IMR-90 (cell line): ENCODE results near the gene TMEM219. TPM values are rescaled to one million over a fixed set of nuclear protein-coding genes. Genes with fewer than 3 reads are reported as not detected.

Experiments
- ATAC-seq: fragments of 200-7000 bp; cut with Tn5 transposase; 2 replicates; pipeline ENCODE4 v1.9.1; 2020; ENCODE audit warnings: low read depth, mild to moderate bottlenecking, moderate library complexity
- BruUV-seq: library from RNA; stranded (reverse); fragments of 400-500 nt; replicated peaks from 2 replicates; lab custom pipeline; 2021; lab: Mats Ljungman, UMichigan
- CTCF ChIA-PET: fragments of 300-600 bp; formaldehyde crosslinking; extraction: SDS; loops from one replicate; lab custom pipeline; 2021; ENCODE audit warnings: antibody characterized with exemption; lab: Yijun Ruan, JAX
- POLR2A ChIA-PET: fragments of 300-600 bp; sonication (Branson Sonifier 250); formaldehyde crosslinking; loops from one replicate; lab custom pipeline; 2022; ENCODE audit warnings: antibody characterized with exemption; ENCODE audit not compliant: unreplicated experiment; lab: Charles Lee
- DNase-seq: peaks from one replicate; pipeline ENCODE4 v3.0.0; 2013
- H2AFZ ChIP-seq: replicated peaks from 2 replicates; pipeline ENCODE3; 2013; ENCODE audit warnings: low read length, mild to moderate bottlenecking; ENCODE audit not compliant: poor library complexity
- H2AK5ac ChIP-seq: 2 replicates; pipeline ENCODE4 v1.6.1; 2013; ENCODE audit warnings: low read depth, low read length, inconsistent platforms
- H2AK9ac ChIP-seq: replicated peaks from 2 replicates; pipeline ENCODE3; 2013; ENCODE audit warnings: mild to moderate bottlenecking, low read depth, low read length, moderate library complexity; ENCODE audit not compliant: poor library complexity
- H2BK120ac ChIP-seq: 2 replicates; pipeline ENCODE4 v1.6.1; 2013; ENCODE audit warnings: low read depth, low read length, inconsistent platforms
- H2BK15ac ChIP-seq: 3 replicates; pipeline ENCODE4 v1.6.1; 2013; ENCODE audit warnings: low read depth, low read length, inconsistent platforms
- H2BK20ac ChIP-seq: 2 replicates; pipeline ENCODE4 v1.6.1; 2013; ENCODE audit warnings: low read depth, mild to moderate bottlenecking, inconsistent platforms, low read length, moderate library complexity
- H2BK5ac ChIP-seq: 2 replicates; pipeline ENCODE4 v1.6.1; 2013; ENCODE audit warnings: mild to moderate bottlenecking, low read depth, low read length, inconsistent platforms; ENCODE audit not compliant: poor library complexity, severe bottlenecking
- H3K14ac ChIP-seq: replicated peaks from 2 replicates; pipeline ENCODE4 v1.6.1; 2013; ENCODE audit warnings: low read depth, low read length, inconsistent platforms
- H3K18ac ChIP-seq: 2 replicates; pipeline ENCODE4 v1.6.1; 2013; ENCODE audit warnings: low read depth, low read length, control low read depth
- H3K23ac ChIP-seq: 2 replicates; pipeline ENCODE4 v1.6.1; 2013; ENCODE audit warnings: low read depth, low read length, inconsistent platforms
- H3K27ac ChIP-seq: 2 replicates; pipeline ENCODE4 v1.5.1; 2013; ENCODE audit warnings: mild to moderate bottlenecking, control low read depth, low read length; ENCODE audit not compliant: insufficient read depth
- H3K27me3 ChIP-seq: 2 replicates; pipeline ENCODE4 v1.6.1; 2013; ENCODE audit warnings: low read length; ENCODE audit not compliant: control insufficient read depth, insufficient read depth
- H3K36me3 ChIP-seq: 2 replicates; pipeline ENCODE4 v1.6.1; 2013; ENCODE audit warnings: low read length, mixed read lengths; ENCODE audit not compliant: control insufficient read depth, insufficient read depth
- H3K4ac ChIP-seq: 2 replicates; pipeline ENCODE4 v1.6.1; 2013; ENCODE audit warnings: low read depth, low read length, inconsistent platforms
- H3K4me1 ChIP-seq: 2 replicates; pipeline ENCODE4 v1.6.1; 2013; ENCODE audit warnings: low read length, mixed read lengths; ENCODE audit not compliant: control insufficient read depth, insufficient read depth
- H3K4me2 ChIP-seq: 2 replicates; pipeline ENCODE4 v1.6.1; 2013; ENCODE audit warnings: low read depth, mild to moderate bottlenecking, control low read depth, low read length, moderate library complexity
- H3K4me3 ChIP-seq: 2 replicates; pipeline ENCODE4 v1.5.1; 2013; ENCODE audit warnings: low read depth, mild to moderate bottlenecking, control low read depth, low read length, moderate library complexity; ENCODE audit not compliant: insufficient read depth
- H3K56ac ChIP-seq: 2 replicates; pipeline ENCODE4 v1.6.1; 2013; ENCODE audit warnings: low read length, inconsistent platforms; ENCODE audit not compliant: insufficient read depth; ENCODE audit errors: extremely low read depth
- H3K79me1 ChIP-seq, 2 experiments: 2 replicates each; pipeline ENCODE4 v1.6.1; 2013; ENCODE audit warnings: low read length in 2 of 2, inconsistent platforms in 1 of 2, low read depth in 1 of 2
- H3K9ac ChIP-seq: 2 replicates; pipeline ENCODE4 v1.6.1; 2013; ENCODE audit warnings: low read depth, low read length, control low read depth
- H3K9me1 ChIP-seq: 2 replicates; pipeline ENCODE4 v1.6.1; 2013; ENCODE audit warnings: low read length, inconsistent platforms; ENCODE audit not compliant: insufficient read depth
- H3K9me3 ChIP-seq: 2 replicates; pipeline ENCODE4 v1.6.1; 2013; ENCODE audit warnings: low read length; ENCODE audit not compliant: control insufficient read depth, insufficient read depth
- H4K20me1 ChIP-seq: 2 replicates; pipeline ENCODE4 v1.6.1; 2013; ENCODE audit warnings: low read length, inconsistent platforms; ENCODE audit not compliant: insufficient read depth
- H4K5ac ChIP-seq: 2 replicates; pipeline ENCODE4 v1.6.1; 2013; ENCODE audit warnings: mild to moderate bottlenecking, low read depth, low read length, control low read depth
- H4K8ac ChIP-seq, 2 experiments: 2 replicates each; pipeline ENCODE4 v1.6.1; 2013; ENCODE audit warnings: low read depth in 2 of 2, low read length in 2 of 2, control low read depth in 1 of 2, inconsistent platforms in 1 of 2
- H4K91ac ChIP-seq: 2 replicates; pipeline ENCODE4 v1.6.1; 2013; ENCODE audit warnings: low read depth, low read length, inconsistent platforms; ENCODE audit not compliant: insufficient read depth
- BHLHE40 ChIP-seq: fragments of 150-350 bp; IDR thresholded peaks from 2 replicates; pipeline ENCODE4 v1.6.1; 2016; ENCODE audit warnings: mild to moderate bottlenecking, low read depth, low read length
- CEBPB ChIP-seq: IDR thresholded peaks from 2 replicates; pipeline ENCODE4 v1.6.1; 2012; ENCODE audit warnings: low read depth, low read length, improper control_type of control experiment
- CHD1 ChIP-seq: IDR thresholded peaks from 2 replicates; pipeline ENCODE4 v1.6.1; 2012; ENCODE audit warnings: low read depth, low read length, improper control_type of control experiment
- FOS ChIP-seq: fragments of 150-350 bp; IDR thresholded peaks from 2 replicates; pipeline ENCODE4 v1.6.1; 2016; ENCODE audit warnings: low read depth, low read length
- MAFK ChIP-seq: IDR thresholded peaks from 2 replicates; pipeline ENCODE4 v1.6.1; 2012; ENCODE audit warnings: low read depth, low read length, improper control_type of control experiment
- MXI1 ChIP-seq: IDR thresholded peaks from 2 replicates; pipeline ENCODE4 v1.6.1; 2012; ENCODE audit warnings: low read depth, mild to moderate bottlenecking, low read length, moderate library complexity, borderline replicate concordance
- NFE2L2 ChIP-seq: fragments of 150-350 bp; IDR thresholded peaks from 2 replicates; pipeline ENCODE4 v1.6.1; 2016; ENCODE audit warnings: low read depth, mild to moderate bottlenecking, low read length
- POLR2A ChIP-seq: IDR thresholded peaks from 2 replicates; pipeline ENCODE4 v1.6.1; 2012; ENCODE audit warnings: mild to moderate bottlenecking, low read depth, low read length
- RAD21 ChIP-seq: IDR thresholded peaks from 2 replicates; pipeline ENCODE4 v1.6.1; 2012; ENCODE audit warnings: low read length, improper control_type of control experiment
- RCOR1 ChIP-seq: IDR thresholded peaks from 2 replicates; pipeline ENCODE4 v1.6.1; 2012; ENCODE audit warnings: mild to moderate bottlenecking, low read length, improper control_type of control experiment; ENCODE audit not compliant: insufficient replicate concordance
- RFX5 ChIP-seq: IDR thresholded peaks from 2 replicates; pipeline ENCODE4 v1.8.0; 2012; ENCODE audit warnings: low read depth, mild to moderate bottlenecking, low read length, moderate library complexity
- SMC3 ChIP-seq: fragments of 150-350 bp; IDR thresholded peaks from 2 replicates; pipeline ENCODE4 v1.6.1; 2016; ENCODE audit warnings: low read depth, mild to moderate bottlenecking, antibody characterized with exemption, low read length, moderate library complexity
- WGBS, 2 experiments: methylation state at CpG; one replicate each; pipeline versions ENCODE4 v1.1.5 to v1.1.7; 2013; ENCODE audit warnings: missing lambda C conversion rate in 2 of 2; ENCODE audit not compliant: insufficient read length in 1 of 2; ENCODE audit errors: extremely low coverage in 2 of 2; 5-methylcytosine and 5-hydroxymethylcytosine counted together
- dilution Hi-C: fragments of 300-500 bp; cut with HindIII; formaldehyde crosslinking; loops from one replicate; pipeline ENCODE4 v1.14.3; 2018; ENCODE audit warnings: low sequenced_read_pairs; ENCODE audit not compliant: unreplicated experiment
- in situ Hi-C: fragments of 300-500 bp; cut with MboI; formaldehyde crosslinking; loops from 3 replicates; pipeline ENCODE4 v1.14.3; 2019; ENCODE audit warnings: low sequenced_read_pairs, inconsistent platforms, mixed read lengths
- intact Hi-C: fragments of 100-400 bp; cut with micrococcal nuclease; formaldehyde crosslinking; loops from 2 replicates; pipeline ENCODE4 v1.10.0; 2022
- polyA plus RNA-seq, 3 experiments: library from polyadenylated mRNA; depleted of rRNA; stranded (reverse); fragments of >200 nt; gene quantifications; 2 replicates each; pipeline ENCODE4 v1.2.3, GENCODE V29; 2012; ENCODE audit warnings: low replicate concordance in 1 of 3
- total RNA-seq: library from RNA; depleted of rRNA; stranded (reverse); fragments of >200 nt; gene quantifications from 2 replicates; pipeline ENCODE4 v1.2.3, GENCODE V29; 2012
- TF ChIP-seq, protein P1 (sequence below): conservative IDR thresholded peaks from 2 replicates; pipeline ENCODE4 v1.5.1; 2012; ENCODE audit warnings: mild to moderate bottlenecking, low read depth, low read length, improper control_type of control experiment
- TF ChIP-seq, protein P2 (sequence below): fragments of 150-350 bp; IDR thresholded peaks from 2 replicates; pipeline ENCODE4 v1.6.1; 2017; ENCODE audit warnings: mild to moderate bottlenecking, antibody characterized with exemption, low read length, low read depth
- TF ChIP-seq, protein P3 (sequence below): fragments of 150-350 bp; IDR thresholded peaks from 2 replicates; pipeline ENCODE4 v1.6.1; 2016; ENCODE audit warnings: low read depth, mild to moderate bottlenecking, low read length, moderate library complexity, borderline replicate concordance

TMEM219 gene
- total and polyA plus RNA-seq, 2 of the 4 experiments (the other 2 are of a cell fraction) = 47.0 to 95.3 TPM

DNA sequence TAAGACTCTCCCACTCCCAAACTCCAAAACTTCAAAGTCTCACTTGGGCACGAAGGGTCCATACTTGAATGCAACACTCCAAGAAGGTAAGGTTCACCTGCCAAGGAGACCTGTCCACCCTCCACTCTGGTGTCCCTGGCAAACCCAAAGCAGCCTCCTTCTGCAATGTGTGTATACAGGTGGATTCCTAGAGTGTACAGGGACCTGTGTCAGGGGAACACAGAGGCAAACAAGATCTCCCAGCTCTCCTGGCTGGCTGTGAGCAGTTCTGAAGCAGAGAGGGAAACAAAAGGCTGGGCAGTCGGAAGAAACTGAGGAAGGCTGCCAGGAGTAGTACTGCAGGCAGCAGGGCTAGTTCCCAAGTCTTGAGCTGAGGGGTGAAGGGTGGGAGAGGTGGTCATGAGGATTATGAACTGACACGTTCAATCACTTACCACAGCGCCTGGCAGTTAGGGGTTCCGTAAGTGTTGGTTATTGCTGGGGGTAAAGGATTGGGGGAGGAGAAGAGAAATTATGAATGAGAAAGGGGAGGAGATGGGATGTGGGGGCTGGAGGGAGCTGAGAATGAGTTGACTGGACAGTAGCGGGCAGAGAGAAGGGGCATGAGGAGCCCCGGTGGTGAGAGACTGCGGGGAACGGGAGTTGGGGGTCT lies 36.6 kb upstream of the TMEM219 start:
- 0% methylated on average over 4 of the region's 9 CpGs; no CpG with 5 or more reads in 1 of the 2 experiments for WGBS, 2 experiments
- Histone ChIP-seq H2BK15ac (no peak overlapping the region), H3K18ac (no peak overlapping the region), H4K8ac (peak overlapping the region; percentile 73 to 80; a peak in 3 of 4 replicates), H3K23ac (peak overlapping the region; percentile 19), H2BK5ac (no peak overlapping the region), H2AK5ac (peak overlapping the region; percentile 93), H4K91ac (peak overlapping the region; percentile 59; the same call in 1 of the 2 replicates), H2AFZ (peak overlapping the region; percentile 98), H2AK9ac (peak overlapping the region; percentile 28), H3K9me1 (peaks cover 15% of the 10 kb centered on the region; the same call in 1 of the 2 replicates), H3K4me1 (peaks cover 10% of the 10 kb centered on the region), H2BK120ac (no peak overlapping the region), H3K4me3 (peak overlapping the region; percentile 79), H3K14ac (peak overlapping the region; percentile 31), H4K20me1 (peaks cover 6% of the 10 kb centered on the region; the same call in 1 of the 2 replicates), H4K5ac (no peak overlapping the region), H3K9me3 (no peaks in the 10 kb centered on the region), H3K4me2 (peak overlapping the region; percentile 99), H3K27ac (peak overlapping the region; percentile 78), H3K9ac (peak overlapping the region; percentile 88), H3K56ac (peak overlapping the region; percentile 8; the same call in 1 of the 2 replicates), H2BK20ac (no peak overlapping the region), H3K79me1 (peaks cover 29 to 49% of the 10 kb centered on the region in 2 experiments), H3K36me3 (peaks cover 11% of the 10 kb centered on the region), H3K4ac (peak overlapping the region; percentile 85), H3K27me3 (no peaks in the 10 kb centered on the region)
- ChIA-PET CTCF (no interaction called here), POLR2A (interaction anchor here (0.8 to 1.5 kb wide), 2 partner anchors 10 to 25 kb away, joined by 6 to 9 read pairs; partner anchors contain the start of gene ASPHD1)
- intact Hi-C loops (loop anchor here (5.0 kb wide), 2 partner anchors 47 to 72 kb away; partner anchors contain the start of genes HIRIP3, INO80E and TAOK2), in situ Hi-C loops (no loop called here), dilution Hi-C loops (no loop called here)
- DNase-seq = no peak
- BruUV-seq = no TSS peak
- ATAC-seq = peak; percentile 4; the same call in 1 of the 2 replicates
- no peak for TF ChIP-seq POLR2A
- no peak for TF ChIP-seq CEBPB
- no peak for TF ChIP-seq SMC3
- no peak for TF ChIP-seq BHLHE40
- no peak for TF ChIP-seq CHD1
- TF ChIP-seq RAD21 = no peak; the same call in 1 of the 2 replicates
- no peak for TF ChIP-seq FOS
- no peak for TF ChIP-seq RFX5
- TF ChIP-seq, protein P1, sequence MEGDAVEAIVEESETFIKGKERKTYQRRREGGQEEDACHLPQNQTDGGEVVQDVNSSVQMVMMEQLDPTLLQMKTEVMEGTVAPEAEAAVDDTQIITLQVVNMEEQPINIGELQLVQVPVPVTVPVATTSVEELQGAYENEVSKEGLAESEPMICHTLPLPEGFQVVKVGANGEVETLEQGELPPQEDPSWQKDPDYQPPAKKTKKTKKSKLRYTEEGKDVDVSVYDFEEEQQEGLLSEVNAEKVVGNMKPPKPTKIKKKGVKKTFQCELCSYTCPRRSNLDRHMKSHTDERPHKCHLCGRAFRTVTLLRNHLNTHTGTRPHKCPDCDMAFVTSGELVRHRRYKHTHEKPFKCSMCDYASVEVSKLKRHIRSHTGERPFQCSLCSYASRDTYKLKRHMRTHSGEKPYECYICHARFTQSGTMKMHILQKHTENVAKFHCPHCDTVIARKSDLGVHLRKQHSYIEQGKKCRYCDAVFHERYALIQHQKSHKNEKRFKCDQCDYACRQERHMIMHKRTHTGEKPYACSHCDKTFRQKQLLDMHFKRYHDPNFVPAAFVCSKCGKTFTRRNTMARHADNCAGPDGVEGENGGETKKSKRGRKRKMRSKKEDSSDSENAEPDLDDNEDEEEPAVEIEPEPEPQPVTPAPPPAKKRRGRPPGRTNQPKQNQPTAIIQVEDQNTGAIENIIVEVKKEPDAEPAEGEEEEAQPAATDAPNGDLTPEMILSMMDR = no peak
- no peak for TF ChIP-seq NFE2L2
- no peak for TF ChIP-seq MXI1
- TF ChIP-seq, protein P2, sequence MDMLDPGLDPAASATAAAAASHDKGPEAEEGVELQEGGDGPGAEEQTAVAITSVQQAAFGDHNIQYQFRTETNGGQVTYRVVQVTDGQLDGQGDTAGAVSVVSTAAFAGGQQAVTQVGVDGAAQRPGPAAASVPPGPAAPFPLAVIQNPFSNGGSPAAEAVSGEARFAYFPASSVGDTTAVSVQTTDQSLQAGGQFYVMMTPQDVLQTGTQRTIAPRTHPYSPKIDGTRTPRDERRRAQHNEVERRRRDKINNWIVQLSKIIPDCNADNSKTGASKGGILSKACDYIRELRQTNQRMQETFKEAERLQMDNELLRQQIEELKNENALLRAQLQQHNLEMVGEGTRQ = no peak
- no peak for TF ChIP-seq MAFK
- TF ChIP-seq RCOR1 = no peak
- TF ChIP-seq, protein P3, sequence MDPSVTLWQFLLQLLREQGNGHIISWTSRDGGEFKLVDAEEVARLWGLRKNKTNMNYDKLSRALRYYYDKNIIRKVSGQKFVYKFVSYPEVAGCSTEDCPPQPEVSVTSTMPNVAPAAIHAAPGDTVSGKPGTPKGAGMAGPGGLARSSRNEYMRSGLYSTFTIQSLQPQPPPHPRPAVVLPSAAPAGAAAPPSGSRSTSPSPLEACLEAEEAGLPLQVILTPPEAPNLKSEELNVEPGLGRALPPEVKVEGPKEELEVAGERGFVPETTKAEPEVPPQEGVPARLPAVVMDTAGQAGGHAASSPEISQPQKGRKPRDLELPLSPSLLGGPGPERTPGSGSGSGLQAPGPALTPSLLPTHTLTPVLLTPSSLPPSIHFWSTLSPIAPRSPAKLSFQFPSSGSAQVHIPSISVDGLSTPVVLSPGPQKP = no peak
